MM.1S (cell line): ENCODE results near the gene FOXF2.
"Not testable (repeated sequence)": the region's sequence is repeated elsewhere in the genome, so short reads cannot be mapped to it uniquely, and the experiment has no call there.

Experiments used
- EZH2 ChIP-seq: fragments of 300-600 bp; sonication (generic); optimal IDR thresholded peaks from 2 replicates; pipeline ENCODE3; 2017; ENCODE audit warnings: low read depth, mild to moderate bottlenecking, antibody characterized with exemption, low read length, mixed read lengths
- EZH2phosphoT487 ChIP-seq: fragments of 300-600 bp; sonication (generic); IDR thresholded peaks from 2 replicates; pipeline ENCODE4 v1.6.1; 2018; ENCODE audit warnings: antibody characterized with exemption, low read length
- TF ChIP-seq, protein P1 (sequence below): fragments of 300-600 bp; sonication (generic); IDR thresholded peaks from 2 replicates; pipeline ENCODE4 v1.5.1; 2016; ENCODE audit warnings: antibody characterized with exemption, low read length, mixed read lengths

DNA sequence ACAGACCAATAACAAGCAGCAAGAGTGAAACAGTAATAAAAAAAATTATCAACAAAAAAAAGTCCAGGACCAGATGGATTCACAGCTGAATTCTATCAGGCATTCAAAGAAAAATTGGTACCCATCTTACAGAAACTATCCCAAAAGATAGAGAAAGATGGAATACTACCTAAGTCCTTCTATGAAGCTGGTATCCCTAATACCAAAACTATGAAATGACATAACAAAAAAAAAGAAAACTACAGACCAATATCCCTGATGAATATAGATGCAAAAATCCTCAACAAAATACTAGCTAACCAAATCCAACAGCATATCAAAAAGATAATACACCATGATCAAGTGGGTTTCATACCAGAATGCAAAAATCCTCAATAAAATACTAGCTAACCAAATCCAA lies 34.3 kb upstream of the FOXF2 start:
- TF ChIP-seq, protein P1, sequence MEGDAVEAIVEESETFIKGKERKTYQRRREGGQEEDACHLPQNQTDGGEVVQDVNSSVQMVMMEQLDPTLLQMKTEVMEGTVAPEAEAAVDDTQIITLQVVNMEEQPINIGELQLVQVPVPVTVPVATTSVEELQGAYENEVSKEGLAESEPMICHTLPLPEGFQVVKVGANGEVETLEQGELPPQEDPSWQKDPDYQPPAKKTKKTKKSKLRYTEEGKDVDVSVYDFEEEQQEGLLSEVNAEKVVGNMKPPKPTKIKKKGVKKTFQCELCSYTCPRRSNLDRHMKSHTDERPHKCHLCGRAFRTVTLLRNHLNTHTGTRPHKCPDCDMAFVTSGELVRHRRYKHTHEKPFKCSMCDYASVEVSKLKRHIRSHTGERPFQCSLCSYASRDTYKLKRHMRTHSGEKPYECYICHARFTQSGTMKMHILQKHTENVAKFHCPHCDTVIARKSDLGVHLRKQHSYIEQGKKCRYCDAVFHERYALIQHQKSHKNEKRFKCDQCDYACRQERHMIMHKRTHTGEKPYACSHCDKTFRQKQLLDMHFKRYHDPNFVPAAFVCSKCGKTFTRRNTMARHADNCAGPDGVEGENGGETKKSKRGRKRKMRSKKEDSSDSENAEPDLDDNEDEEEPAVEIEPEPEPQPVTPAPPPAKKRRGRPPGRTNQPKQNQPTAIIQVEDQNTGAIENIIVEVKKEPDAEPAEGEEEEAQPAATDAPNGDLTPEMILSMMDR, result not testable (repeated sequence)
- not testable (repeated sequence) for TF ChIP-seq EZH2phosphoT487, EZH2
